OCI-LY1 (cell line): ENCODE results near the gene CTNS.

ENCODE experiments used
- EZH2 ChIP-seq: fragments of 200-600 bp; sonication (generic), shearing (Covaris generic); IDR thresholded peaks from 2 replicates; pipeline ENCODE4 v1.8.0; 2017; ENCODE audit warnings: borderline replicate concordance, mixed run types, mild to moderate bottlenecking, antibody characterized with exemption, low read length, moderate library complexity, mixed read lengths
- TF ChIP-seq, protein P1 (sequence below): fragments of 200-600 bp; sonication (generic), shearing (Covaris generic); IDR thresholded peaks from 2 replicates; pipeline ENCODE4 v1.5.1; 2017; ENCODE audit warnings: mild to moderate bottlenecking, antibody characterized with exemption, low read length, moderate library complexity, mixed read lengths

- TF ChIP-seq, protein P1, sequence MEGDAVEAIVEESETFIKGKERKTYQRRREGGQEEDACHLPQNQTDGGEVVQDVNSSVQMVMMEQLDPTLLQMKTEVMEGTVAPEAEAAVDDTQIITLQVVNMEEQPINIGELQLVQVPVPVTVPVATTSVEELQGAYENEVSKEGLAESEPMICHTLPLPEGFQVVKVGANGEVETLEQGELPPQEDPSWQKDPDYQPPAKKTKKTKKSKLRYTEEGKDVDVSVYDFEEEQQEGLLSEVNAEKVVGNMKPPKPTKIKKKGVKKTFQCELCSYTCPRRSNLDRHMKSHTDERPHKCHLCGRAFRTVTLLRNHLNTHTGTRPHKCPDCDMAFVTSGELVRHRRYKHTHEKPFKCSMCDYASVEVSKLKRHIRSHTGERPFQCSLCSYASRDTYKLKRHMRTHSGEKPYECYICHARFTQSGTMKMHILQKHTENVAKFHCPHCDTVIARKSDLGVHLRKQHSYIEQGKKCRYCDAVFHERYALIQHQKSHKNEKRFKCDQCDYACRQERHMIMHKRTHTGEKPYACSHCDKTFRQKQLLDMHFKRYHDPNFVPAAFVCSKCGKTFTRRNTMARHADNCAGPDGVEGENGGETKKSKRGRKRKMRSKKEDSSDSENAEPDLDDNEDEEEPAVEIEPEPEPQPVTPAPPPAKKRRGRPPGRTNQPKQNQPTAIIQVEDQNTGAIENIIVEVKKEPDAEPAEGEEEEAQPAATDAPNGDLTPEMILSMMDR, result no peak
- no peak for TF ChIP-seq EZH2
Observed at GRCh38 chr17:3594976-3595375, 41.6 kb upstream of the CTNS start.
